Hair follicular keratinocyte (primary cell): Measurements from ENCODE around the gene OR51G2. TPM values are rescaled to one million over a fixed set of nuclear protein-coding genes. Genes with fewer than 3 reads are reported as not detected.

Experiments used
- total RNA-seq: library from RNA; depleted of rRNA; stranded (reverse); fragments of >200 nt; gene quantifications from 2 replicates; pipeline ENCODE4 v1.2.3, GENCODE V29; 2015

The OR51G2 gene, protein sequence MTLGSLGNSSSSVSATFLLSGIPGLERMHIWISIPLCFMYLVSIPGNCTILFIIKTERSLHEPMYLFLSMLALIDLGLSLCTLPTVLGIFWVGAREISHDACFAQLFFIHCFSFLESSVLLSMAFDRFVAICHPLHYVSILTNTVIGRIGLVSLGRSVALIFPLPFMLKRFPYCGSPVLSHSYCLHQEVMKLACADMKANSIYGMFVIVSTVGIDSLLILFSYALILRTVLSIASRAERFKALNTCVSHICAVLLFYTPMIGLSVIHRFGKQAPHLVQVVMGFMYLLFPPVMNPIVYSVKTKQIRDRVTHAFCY
- not detected in 2 replicates for total RNA-seq

DNA sequence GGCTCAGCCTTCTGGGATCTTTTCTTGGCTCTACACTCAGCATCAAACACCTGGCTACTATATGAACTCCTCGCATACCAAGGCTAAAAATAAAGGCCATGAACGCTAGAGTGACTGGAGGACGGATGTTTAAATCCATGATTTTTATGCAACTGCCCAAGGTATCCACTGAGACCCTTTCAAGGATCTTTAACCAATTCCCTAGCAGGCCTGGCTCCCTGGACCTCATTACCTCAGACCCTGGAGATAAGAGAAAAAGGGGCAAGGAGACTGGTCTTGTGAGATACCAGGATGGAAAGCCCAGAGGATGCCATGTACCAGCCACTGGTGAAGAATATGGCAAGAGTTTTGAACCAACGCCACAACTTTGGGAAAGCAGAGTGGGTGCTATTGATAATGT is at the start of gene OR51G2:
Gene OR51G2 (minus strand): TSS at position 101 of the 400 bp plus-strand sequence. CDS start 3,687 bp downstream, outside the sequence.

GRCh38 chr11:4955613-4956012 is 36.5 kb upstream of the OR51G2 start, which contains the start of gene OR51A2:
Gene OR51A2, minus strand, starts transcription at chr11:4955713. Its CDS starts 0 bp downstream, at chr11:4955713.

DNA sequence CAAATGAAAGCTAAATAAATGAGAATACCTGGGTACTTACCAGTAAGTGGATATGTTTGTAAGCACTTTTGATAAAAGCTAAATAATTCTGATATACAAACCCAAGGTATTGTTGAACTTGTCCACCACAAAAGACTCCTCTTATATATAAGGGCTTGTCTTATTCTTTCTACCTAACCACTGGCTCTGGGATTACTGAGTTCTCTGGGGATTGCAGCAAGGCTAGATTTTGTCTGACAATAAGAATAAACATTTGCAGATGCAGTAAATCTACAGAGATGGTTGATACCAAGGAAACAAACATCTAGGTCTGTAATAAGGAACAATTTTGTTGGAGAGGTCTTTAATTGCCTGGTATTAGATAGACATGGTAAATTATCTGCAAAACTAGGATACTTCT is 28.4 kb upstream of the OR51G2 start, which contains the start of gene OR51A4:
Gene OR51A4 (minus strand): TSS at position 101 of the 400 bp plus-strand sequence. CDS start 505 bp downstream, outside the sequence.

GRCh38 chr11:4924239-4924638 is 5.1 kb upstream of the OR51G2 start, which contains the start of gene OR51G1:
Gene OR51G1, minus strand, starts transcription at chr11:4924339. Its CDS starts 0 bp downstream, at chr11:4924339.

GRCh38 chr11:4903484-4903883 is 15.7 kb downstream of the OR51G2 start, which contains the start of gene OR51A7:
Gene OR51A7, plus strand, starts transcription at chr11:4903783. Its CDS starts 3,587 bp downstream, at chr11:4907370.

GRCh38 chr11:4881860-4882500 is 37.2 kb downstream of the OR51G2 start, which contains the start of gene OR51T1:
Gene OR51T1, plus strand, starts transcription at chr11:4881900. Its CDS starts 0 bp downstream, at chr11:4881900.

Other genes with a start within 250 kb of the OR51G2 start
- not detected in 2 replicates for gene OR51E2, start 221.5 kb downstream of the OR51G2 start, total RNA-seq
- gene MMP26, start 214.6 kb downstream of the OR51G2 start, total RNA-seq = not detected in 2 replicates
- not detected in 2 replicates for gene OR51F1, start 149.4 kb downstream of the OR51G2 start, total RNA-seq
- not detected in 2 replicates for gene OR52R1, start 115.0 kb downstream of the OR51G2 start, total RNA-seq
- gene OR51F2, start 98.0 kb downstream of the OR51G2 start, total RNA-seq = not detected in 2 replicates
- not detected in 2 replicates for gene OR51S1, start 70.1 kb downstream of the OR51G2 start, total RNA-seq
- gene OR51T1, start 37.5 kb downstream of the OR51G2 start, total RNA-seq = not detected in 2 replicates
- gene OR51A7, start 15.6 kb downstream of the OR51G2 start, total RNA-seq = not detected in 2 replicates
- gene OR51G1, start 5.0 kb upstream of the OR51G2 start, total RNA-seq = not detected in 2 replicates
- gene OR51A4, start 28.3 kb upstream of the OR51G2 start, total RNA-seq = not detected in 2 replicates
- gene OR51A2, start 36.4 kb upstream of the OR51G2 start, total RNA-seq = not detected in 2 replicates
- not detected in 2 replicates for gene OR51L1, start 75.5 kb upstream of the OR51G2 start, total RNA-seq
- not detected in 2 replicates for gene OR52J3, start 127.2 kb upstream of the OR51G2 start, total RNA-seq
- gene OR52E2, start 140.3 kb upstream of the OR51G2 start, total RNA-seq = not detected in 2 replicates
- not detected in 2 replicates for gene OR52E1, start 150.2 kb upstream of the OR51G2 start, total RNA-seq
- not detected in 2 replicates for gene OR52A5, start 219.0 kb upstream of the OR51G2 start, total RNA-seq
- gene OR52A1, start 235.4 kb upstream of the OR51G2 start, total RNA-seq = not detected in 2 replicates